ENCODE results near the gene ADGRD1.

- TF ChIP-seq CTCF (IDR thresholded peaks at IDR 0.05; ENCODE audit: low read length), result no peak
- TF ChIP-seq EZH2 (IDR thresholded peaks at IDR 0.05; ENCODE audit: borderline replicate concordance, low read length), result no peak
Observed at GRCh38 chr12:131025939-131026702, 72.4 kb downstream of the ADGRD1 start.

Data from OCI-LY1 (cell line).